AG04449 (cell line): ENCODE results near the gene FEM1B.

ENCODE experiments used
- CTCF ChIA-PET: fragments of 350-600 bp; formaldehyde crosslinking; extraction: SDS; loops from one replicate; lab custom pipeline; 2021; ENCODE audit warnings: antibody characterized with exemption; lab: Yijun Ruan, JAX
- POLR2A ChIA-PET: fragments of 400-600, 350-600 bp; formaldehyde crosslinking; extraction: SDS; loops from one replicate; lab custom pipeline; 2020; ENCODE audit warnings: antibody characterized with exemption, inconsistent platforms; lab: Yijun Ruan, JAX
- DNase-seq: peaks from one replicate; pipeline ENCODE4 v3.0.0-alpha.2; 2010; ENCODE audit warnings: low read depth, low spot score
- H3K4me3 ChIP-seq: 2 replicates; pipeline ENCODE4 v1.5.1; 2011; ENCODE audit warnings: low read depth, mild to moderate bottlenecking, control low read depth, low read length
- TF ChIP-seq, protein P1 (sequence below): IDR thresholded peaks from one replicate; pipeline ENCODE4 v1.5.1; 2011; ENCODE audit warnings: mild to moderate bottlenecking, moderate library complexity, low read length, control low read depth, inconsistent platforms; ENCODE audit not compliant: insufficient read depth; ENCODE audit errors: missing control alignments

The FEM1B gene

DNA sequence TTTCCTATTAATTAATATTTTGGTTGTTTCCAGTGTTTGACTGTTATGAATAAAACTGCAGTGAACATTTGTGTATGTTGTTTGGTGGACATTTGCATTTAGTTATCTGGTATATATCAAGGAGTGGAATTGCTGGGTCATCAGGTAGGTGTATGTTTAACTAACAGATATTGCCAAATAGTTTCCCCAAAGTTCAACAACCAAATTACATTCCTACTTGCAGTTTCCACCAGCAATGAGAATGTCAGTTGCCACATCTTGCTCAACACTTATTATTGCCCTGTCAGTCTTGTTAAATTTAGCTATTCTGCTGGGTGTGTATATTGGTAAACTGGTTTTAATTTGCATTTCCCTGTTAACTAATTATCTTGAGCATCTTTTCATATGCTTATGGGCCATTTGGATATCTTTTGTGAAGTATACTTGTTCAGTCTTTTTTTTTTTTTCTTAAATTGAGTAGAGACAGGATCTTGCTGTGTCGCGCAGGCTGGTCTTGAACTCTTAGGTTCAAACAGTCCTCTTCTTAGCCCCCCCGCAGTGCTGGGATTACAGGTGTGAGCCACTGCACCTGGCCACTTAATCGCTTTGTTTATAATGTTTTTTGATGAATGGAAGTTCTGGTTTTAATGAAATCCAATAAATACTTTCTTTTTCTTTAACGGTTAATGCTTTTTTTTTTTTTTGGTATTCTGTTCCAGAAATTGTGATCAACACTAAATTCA is 7.9 kb downstream of the FEM1B start:
- H3K4me3 ChIP-seq, result no peak overlapping the region
- ChIA-PET POLR2A (no interaction called here), CTCF (no interaction called here)
- no peak for DNase-seq
- TF ChIP-seq, protein P1, sequence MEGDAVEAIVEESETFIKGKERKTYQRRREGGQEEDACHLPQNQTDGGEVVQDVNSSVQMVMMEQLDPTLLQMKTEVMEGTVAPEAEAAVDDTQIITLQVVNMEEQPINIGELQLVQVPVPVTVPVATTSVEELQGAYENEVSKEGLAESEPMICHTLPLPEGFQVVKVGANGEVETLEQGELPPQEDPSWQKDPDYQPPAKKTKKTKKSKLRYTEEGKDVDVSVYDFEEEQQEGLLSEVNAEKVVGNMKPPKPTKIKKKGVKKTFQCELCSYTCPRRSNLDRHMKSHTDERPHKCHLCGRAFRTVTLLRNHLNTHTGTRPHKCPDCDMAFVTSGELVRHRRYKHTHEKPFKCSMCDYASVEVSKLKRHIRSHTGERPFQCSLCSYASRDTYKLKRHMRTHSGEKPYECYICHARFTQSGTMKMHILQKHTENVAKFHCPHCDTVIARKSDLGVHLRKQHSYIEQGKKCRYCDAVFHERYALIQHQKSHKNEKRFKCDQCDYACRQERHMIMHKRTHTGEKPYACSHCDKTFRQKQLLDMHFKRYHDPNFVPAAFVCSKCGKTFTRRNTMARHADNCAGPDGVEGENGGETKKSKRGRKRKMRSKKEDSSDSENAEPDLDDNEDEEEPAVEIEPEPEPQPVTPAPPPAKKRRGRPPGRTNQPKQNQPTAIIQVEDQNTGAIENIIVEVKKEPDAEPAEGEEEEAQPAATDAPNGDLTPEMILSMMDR, result no peak

DNA sequence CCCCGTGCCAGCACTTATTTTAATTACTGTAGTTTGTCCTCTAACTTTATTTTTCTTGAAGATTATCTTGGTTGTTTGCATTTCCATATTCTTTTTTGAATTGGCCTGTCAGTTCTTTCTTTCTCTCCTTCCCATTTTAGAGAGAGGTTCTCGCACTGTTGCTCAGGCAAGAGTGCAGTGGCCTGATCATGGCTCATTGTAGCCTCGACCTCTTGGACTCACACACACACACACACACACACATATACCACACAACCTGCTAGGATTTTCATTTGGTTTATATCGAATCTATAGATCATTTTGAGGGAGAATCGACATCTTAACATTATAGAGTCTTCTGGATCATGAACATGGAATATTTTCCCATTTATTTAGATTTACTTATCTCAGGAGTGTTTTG is 8.7 kb downstream of the FEM1B start:
- ChIA-PET POLR2A (no interaction called here), CTCF (no interaction called here)
- DNase-seq, result no peak
- H3K4me3 ChIP-seq, result no peak overlapping the region
- TF ChIP-seq, protein P1, result no peak

DNA sequence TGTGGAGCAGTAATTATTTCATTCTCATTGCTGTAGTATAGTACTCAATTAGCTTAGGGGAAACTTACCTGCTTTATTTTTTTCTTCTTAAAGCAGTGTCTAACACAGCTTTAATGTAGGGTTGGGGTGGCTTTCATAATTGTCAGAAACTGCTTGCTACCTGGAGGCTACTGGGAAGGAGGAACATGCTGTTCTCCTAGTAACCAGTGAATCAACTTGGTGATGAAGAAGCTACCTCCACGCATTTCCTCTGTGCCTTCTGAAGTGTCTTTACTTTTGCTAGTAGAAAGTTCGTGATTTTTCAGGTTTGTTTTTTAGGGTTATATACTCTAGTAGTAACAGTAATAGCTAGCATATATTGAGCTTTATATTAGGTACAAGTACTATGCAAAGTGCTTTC is 11.5 kb downstream of the FEM1B start:
- no peak for DNase-seq
- ChIA-PET CTCF (interaction anchor here (1.1 to 9.3 kb wide), 4 partner anchors 17 to 587 kb away, joined by 3 to 70 read pairs (median 3); no protein-coding TSS in a partner anchor), POLR2A (no interaction called here)
- H3K4me3 ChIP-seq, result no peak overlapping the region
- TF ChIP-seq, protein P1, result no peak

DNA sequence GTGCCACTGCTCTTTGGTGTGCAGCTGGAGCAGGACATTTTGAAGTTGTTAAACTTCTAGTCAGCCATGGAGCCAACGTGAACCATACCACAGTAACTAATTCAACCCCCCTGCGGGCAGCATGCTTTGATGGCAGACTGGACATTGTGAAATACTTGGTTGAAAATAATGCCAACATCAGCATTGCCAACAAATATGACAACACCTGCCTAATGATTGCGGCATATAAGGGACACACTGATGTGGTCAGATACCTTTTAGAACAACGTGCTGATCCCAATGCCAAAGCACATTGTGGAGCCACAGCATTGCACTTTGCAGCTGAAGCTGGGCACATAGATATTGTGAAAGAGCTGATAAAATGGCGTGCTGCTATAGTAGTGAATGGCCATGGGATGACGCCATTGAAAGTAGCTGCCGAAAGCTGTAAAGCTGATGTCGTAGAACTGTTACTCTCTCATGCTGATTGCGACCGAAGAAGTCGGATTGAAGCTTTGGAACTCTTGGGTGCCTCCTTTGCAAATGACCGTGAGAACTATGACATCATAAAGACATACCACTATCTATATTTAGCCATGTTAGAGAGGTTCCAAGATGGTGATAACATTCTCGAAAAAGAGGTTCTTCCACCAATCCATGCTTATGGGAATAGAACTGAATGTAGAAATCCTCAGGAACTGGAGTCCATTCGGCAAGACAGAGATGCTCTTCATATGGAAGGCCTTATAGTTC is 12.2 kb downstream of the FEM1B start:
- ChIA-PET POLR2A (interaction anchor here (0.8 kb wide), 1 partner anchor 10 kb away, joined by 3 read pairs; no protein-coding TSS in a partner anchor), CTCF (interaction anchor here (1.1 to 9.3 kb wide), 5 partner anchors 9 to 586 kb away, joined by 3 to 70 read pairs (median 5); no protein-coding TSS in a partner anchor)
- TF ChIP-seq, protein P1, result no peak
- DNase-seq, result no peak
- H3K4me3 ChIP-seq, result no peak overlapping the region

DNA sequence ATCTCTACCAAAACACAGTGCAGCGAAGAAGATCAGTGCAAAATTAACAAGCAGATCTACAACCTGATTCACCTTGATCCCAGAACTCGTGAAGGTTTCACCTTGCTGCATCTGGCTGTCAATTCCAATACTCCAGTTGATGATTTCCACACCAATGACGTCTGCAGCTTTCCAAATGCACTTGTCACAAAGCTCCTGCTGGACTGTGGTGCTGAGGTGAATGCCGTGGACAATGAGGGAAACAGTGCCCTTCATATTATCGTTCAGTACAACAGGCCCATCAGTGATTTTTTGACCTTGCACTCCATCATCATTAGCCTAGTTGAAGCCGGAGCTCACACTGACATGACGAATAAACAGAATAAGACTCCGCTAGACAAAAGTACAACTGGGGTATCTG is 13.2 kb downstream of the FEM1B start:
- no peak for DNase-seq
- TF ChIP-seq, protein P1, result no peak
- POLR2A ChIA-PET, result interaction anchor here (0.8 kb wide), 1 partner anchor 11 kb away, joined by 3 read pairs; no protein-coding TSS in a partner anchor
- CTCF ChIA-PET, result interaction anchor here (1.7 to 9.3 kb wide), 3 partner anchors 8 to 38 kb away, joined by 5 to 70 read pairs (median 11); no protein-coding TSS in a partner anchor
- no peak overlapping the region for H3K4me3 ChIP-seq
